ENCODE data around the gene TSPYL4. TPM values are rescaled to one million over a fixed set of nuclear protein-coding genes. Genes with fewer than 3 reads are reported as not detected.

The TSPYL4 gene
- total and polyA plus RNA-seq, 12 donors, result 8.5 to 38.9 (median 28.3) TPM

GRCh38 chr6:116239856-116240255, 14.0 kb downstream of the TSPYL4 start:
- no peak for DNase-seq
- H3K9me3 ChIP-seq, result no peaks in the 10 kb centered on the region
- 99 to 100% methylated on average over 1 of the region's 1 CpG for WGBS, 2 donors
- H3K27ac ChIP-seq, result no peak overlapping the region
- no peaks in the 10 kb centered on the region for H3K27me3 ChIP-seq
- peaks cover 0 to 56% (median 18%) of the 10 kb centered on the region in 9 donors for H3K36me3 ChIP-seq
- intact Hi-C loops (cut with DNase I), result no loop called here
- H3K4me1 ChIP-seq, result no peaks in the 10 kb centered on the region
- no peak overlapping the region for H3K4me3 ChIP-seq
- ATAC-seq, result no peak
- TF ChIP-seq CTCF (IDR thresholded peaks at IDR 0.05), result no peak

- H3K4me3 ChIP-seq, result no peak overlapping the region
- no peak for TF ChIP-seq CTCF (IDR thresholded peaks at IDR 0.05)
- 98 to 100% methylated on average over 2 of the region's 2 CpGs for WGBS, 2 donors
- intact Hi-C loops (cut with DNase I), result no loop called here
- DNase-seq (no peak), ATAC-seq (no peak)
- peaks cover 0 to 51% (median 18%) of the 10 kb centered on the region in 9 donors for H3K36me3 ChIP-seq
- H3K9me3 ChIP-seq, result no peaks in the 10 kb centered on the region
- no peaks in the 10 kb centered on the region for H3K27me3 ChIP-seq
- no peaks in the 10 kb centered on the region for H3K4me1 ChIP-seq
- H3K27ac ChIP-seq, result no peak overlapping the region
Measured at GRCh38 chr6:116239256-116239655, 14.6 kb downstream of the TSPYL4 start.

- intact Hi-C loops (cut with DNase I), result no loop called here
- no peak overlapping the region for H3K27ac ChIP-seq
- ATAC-seq (no peak), DNase-seq (no peak)
- H3K36me3 ChIP-seq, result peaks cover 0 to 48% (median 18%) of the 10 kb centered on the region in 9 donors
- H3K4me1 ChIP-seq, result no peaks in the 10 kb centered on the region
- no peaks in the 10 kb centered on the region for H3K27me3 ChIP-seq
- 85 to 90% methylated on average over 2 of the region's 2 CpGs for WGBS, 2 donors
- no peak overlapping the region for H3K4me3 ChIP-seq
- no peaks in the 10 kb centered on the region for H3K9me3 ChIP-seq
- TF ChIP-seq CTCF (IDR thresholded peaks at IDR 0.05), result no peak
Measured at GRCh38 chr6:116238083-116238482, 15.8 kb downstream of the TSPYL4 start.

- Histone ChIP-seq H3K4me1 (peaks cover 0 to 7% (median 0%) of the 10 kb centered on the region in 9 donors), H3K27ac (no peak overlapping the region), H3K9me3 (no peaks in the 10 kb centered on the region), H3K27me3 (no peaks in the 10 kb centered on the region), H3K4me3 (no peak overlapping the region), H3K36me3 (peaks cover 0 to 38% (median 18%) of the 10 kb centered on the region in 9 donors)
- intact Hi-C loops (cut with DNase I), result no loop called here
- 94 to 95% methylated on average over 3 of the region's 3 CpGs for WGBS, 2 donors
- ATAC-seq (no peak), DNase-seq (no peak)
- no peak for TF ChIP-seq CTCF (IDR thresholded peaks at IDR 0.05)
Measured at GRCh38 chr6:116234689-116235088, 19.2 kb downstream of the TSPYL4 start.
